Measurements from ENCODE around the gene ABLIM2.

DNA sequence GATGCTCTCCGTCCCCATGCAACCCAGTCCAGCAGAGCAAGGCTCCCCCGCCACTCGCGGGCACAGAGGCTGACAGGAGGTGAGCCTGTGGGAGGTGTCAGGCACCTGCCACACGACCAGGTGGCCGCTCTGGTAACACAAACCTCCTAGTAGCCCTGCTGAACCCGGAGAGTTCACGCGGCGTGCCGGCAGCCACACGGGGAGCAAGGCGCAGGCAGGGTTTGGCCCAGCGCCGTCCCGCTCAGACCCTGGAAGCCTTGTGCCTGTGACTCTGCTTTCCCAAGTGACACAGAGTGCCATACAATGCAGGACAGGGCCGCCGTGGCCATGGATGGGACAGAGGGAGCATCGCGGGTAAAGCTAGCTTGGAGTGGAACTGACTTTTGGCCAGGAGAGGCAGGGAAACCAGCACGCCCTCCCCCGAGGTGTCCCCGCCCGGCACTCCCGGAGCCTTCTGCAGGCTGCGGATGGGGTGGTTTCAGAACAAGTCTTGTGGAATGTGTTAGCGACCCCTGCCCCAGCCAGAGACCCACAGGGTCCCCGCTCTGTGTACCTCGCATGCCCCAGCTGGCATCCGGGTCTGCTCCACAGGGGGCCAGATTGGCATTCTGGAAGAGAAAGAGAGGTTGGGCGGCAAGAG lies 174.2 kb downstream of the ABLIM2 start:
- no peak for TF ChIP-seq EZH2phosphoT487 (IDR thresholded peaks at IDR 0.05; ENCODE audit: borderline replicate concordance, low read depth, low read length)
- TF ChIP-seq, protein P1, sequence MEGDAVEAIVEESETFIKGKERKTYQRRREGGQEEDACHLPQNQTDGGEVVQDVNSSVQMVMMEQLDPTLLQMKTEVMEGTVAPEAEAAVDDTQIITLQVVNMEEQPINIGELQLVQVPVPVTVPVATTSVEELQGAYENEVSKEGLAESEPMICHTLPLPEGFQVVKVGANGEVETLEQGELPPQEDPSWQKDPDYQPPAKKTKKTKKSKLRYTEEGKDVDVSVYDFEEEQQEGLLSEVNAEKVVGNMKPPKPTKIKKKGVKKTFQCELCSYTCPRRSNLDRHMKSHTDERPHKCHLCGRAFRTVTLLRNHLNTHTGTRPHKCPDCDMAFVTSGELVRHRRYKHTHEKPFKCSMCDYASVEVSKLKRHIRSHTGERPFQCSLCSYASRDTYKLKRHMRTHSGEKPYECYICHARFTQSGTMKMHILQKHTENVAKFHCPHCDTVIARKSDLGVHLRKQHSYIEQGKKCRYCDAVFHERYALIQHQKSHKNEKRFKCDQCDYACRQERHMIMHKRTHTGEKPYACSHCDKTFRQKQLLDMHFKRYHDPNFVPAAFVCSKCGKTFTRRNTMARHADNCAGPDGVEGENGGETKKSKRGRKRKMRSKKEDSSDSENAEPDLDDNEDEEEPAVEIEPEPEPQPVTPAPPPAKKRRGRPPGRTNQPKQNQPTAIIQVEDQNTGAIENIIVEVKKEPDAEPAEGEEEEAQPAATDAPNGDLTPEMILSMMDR (conservative IDR thresholded peaks at IDR 0.05; ENCODE audit: low read length) = no peak
